ENCODE data around the gene CENPT. TPM values are rescaled to one million over a fixed set of nuclear protein-coding genes. Genes with fewer than 3 reads are reported as not detected.

The CENPT gene, protein sequence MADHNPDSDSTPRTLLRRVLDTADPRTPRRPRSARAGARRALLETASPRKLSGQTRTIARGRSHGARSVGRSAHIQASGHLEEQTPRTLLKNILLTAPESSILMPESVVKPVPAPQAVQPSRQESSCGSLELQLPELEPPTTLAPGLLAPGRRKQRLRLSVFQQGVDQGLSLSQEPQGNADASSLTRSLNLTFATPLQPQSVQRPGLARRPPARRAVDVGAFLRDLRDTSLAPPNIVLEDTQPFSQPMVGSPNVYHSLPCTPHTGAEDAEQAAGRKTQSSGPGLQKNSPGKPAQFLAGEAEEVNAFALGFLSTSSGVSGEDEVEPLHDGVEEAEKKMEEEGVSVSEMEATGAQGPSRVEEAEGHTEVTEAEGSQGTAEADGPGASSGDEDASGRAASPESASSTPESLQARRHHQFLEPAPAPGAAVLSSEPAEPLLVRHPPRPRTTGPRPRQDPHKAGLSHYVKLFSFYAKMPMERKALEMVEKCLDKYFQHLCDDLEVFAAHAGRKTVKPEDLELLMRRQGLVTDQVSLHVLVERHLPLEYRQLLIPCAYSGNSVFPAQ
- 23.7 to 32.7 TPM (median 28.6 TPM) in 5 replicates for total RNA-seq (2022; extraction: Qiagen RNA extraction)

GRCh38 chr16:67847064-67847861 lies at the start of gene CENPT:
TSS of gene CENPT (minus strand) at chr16:67847693. CDS start at chr16:67833859, 13,834 bp downstream.

GRCh38 chr16:67892899-67893742 lies 45.6 kb upstream of the CENPT start, which contains the start of gene PSKH1:
TSS of gene PSKH1 (plus strand) at chr16:67893254. CDS start at chr16:67908750, 15,496 bp downstream.

GRCh38 chr16:67884684-67885083 lies 37.2 kb upstream of the CENPT start, which contains the start of gene NRN1L:
TSS of gene NRN1L (plus strand) at chr16:67884885. CDS start at chr16:67884904, 19 bp downstream.

DNA sequence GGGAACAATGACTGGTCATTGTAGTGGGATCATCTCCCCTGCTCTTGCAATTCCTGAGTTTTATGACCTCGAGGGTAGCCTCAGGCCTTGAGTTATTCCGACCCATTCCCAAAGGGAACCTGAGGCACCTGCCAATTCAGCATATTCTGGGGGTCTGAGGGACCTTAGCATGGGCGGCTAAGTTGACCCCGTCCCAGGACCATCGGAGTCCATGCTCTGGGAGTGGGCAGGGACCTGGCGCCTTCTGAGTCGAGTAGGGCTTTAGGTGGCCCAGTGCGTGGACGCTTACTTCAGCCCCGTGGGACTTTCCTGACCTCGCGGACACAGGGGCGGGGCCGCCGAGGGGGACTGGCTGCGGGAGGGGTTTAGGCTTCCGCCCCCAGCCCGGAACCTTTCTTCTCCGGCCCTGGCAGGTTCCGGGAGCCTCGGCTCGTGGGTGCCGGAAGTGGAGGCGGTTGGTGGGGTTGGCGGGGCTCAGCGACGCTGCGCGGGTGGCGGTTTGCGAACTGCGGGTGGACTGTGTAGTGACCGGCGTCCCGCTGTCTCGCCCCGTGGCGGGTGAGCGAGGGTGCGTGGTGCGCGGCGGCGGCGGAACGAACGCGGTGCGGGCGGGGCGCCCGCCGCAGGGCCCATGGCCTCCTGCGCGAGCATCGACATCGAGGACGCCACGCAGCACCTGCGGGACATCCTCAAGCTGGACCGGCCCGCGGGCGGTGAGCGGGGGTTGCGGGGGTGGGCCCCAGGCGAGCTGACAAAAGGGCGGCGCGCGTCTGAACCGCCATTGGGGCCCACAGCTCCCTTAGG lies 25.3 kb upstream of the CENPT start, which contains the start of gene EDC4:
TSS of gene EDC4 (plus strand) at position 422 of the 804 bp plus-strand sequence. CDS start at position 632, 210 bp downstream.

GRCh38 chr16:67846320-67847063 lies 1.0 kb downstream of the CENPT start, which contains the start of gene NUTF2:
TSS of gene NUTF2 (plus strand) at chr16:67846933. CDS start at chr16:67865131, 18,198 bp downstream.

DNA sequence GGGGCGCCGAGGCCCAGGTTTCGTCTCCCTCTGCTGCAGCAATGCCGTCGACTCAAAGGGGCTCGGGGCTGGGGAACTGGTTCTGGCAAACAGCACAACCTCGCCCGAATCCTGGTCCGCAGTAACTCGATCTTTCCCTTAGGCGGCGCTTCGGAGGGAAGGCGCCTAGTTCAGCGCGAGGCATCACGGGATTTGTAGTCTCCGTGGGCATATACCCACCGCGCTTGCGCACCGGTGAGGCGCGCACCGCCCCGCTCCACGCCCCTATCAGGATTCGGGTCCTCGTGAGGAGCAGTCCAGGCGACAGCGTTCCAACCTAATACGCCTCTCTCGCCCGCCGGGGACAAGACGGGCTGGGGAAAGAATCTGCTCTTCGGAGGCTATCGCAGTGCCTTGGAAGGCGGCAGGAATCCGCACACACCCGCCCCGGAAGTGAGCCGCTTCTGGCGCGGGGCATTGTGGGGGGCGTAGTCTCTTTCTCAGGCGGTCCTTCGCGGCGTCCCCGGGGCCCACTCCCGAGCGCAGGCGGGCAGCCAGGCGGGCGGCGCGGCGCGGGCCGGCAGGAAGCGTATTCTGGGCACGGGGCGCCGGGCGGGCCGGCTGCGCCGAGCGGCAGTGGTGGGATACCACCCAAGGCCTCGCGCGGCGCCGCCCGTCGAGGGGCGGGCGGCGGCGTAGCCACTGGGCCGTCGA lies 5.5 kb downstream of the CENPT start, which contains the start of gene THAP11:
TSS of gene THAP11 (plus strand) at position 505 of the 693 bp plus-strand sequence. CDS start 235 bp downstream, outside the sequence.

DNA sequence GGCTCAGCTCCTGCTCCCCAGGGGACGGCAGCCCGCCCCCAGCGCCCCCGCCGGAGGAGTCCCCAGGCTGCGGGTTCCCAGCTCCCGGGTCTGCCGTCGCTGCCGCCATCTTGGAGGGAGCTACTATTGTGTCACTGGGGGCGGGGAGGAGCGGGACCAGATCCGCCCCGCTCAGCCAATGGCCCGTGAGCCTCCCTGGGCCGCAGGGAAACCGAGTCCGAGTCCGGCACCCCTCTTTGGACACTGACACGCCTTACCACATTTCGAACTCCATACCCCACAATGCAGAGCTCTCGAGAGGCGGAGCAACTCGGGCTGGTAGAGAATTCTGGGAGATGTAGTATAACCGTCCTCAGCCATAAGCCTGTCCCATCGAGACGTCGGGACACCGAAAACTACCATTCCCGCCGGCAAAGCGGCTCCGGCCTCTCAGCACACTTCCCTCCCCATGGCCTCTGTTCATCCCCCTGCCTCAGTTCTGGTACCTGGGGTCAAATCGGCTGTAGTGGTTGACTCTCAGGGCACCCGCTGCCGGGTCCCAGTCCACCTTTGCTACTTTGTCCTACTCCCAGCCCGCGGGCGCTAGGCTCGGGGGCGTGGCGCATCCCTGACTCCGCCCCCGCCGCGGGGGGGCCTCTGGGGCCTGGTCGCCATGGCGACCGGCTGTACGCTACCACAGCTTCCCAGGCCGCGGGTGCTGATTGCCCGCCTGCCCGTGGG lies 40.9 kb downstream of the CENPT start, which contains the start of the genes RANBP10 and TSNAXIP1:
TSS of gene RANBP10 (minus strand) at position 133 of the 720 bp plus-strand sequence. CDS start at position 109, 24 bp downstream.
TSS of gene TSNAXIP1 (plus strand) at position 462 of the 720 bp plus-strand sequence. CDS start 261 bp downstream, outside the sequence.

Other genes with a start within 250 kb of the CENPT start
- 1.3 to 3.5 TPM (median 2.1 TPM) in 5 replicates for gene CARMIL2, start 202.5 kb downstream of the CENPT start, total RNA-seq (2022; extraction: Qiagen RNA extraction)
- gene ACD, start 187.4 kb downstream of the CENPT start, total RNA-seq (2022; extraction: Qiagen RNA extraction), result 25.9 to 36.9 TPM (median 36.1 TPM) in 5 replicates
- gene PARD6A, start 186.7 kb downstream of the CENPT start, total RNA-seq (2022; extraction: Qiagen RNA extraction), result 1.3 to 2.8 TPM (median 2.2 TPM) in 5 replicates
- gene ENKD1, start 180.9 kb downstream of the CENPT start, total RNA-seq (2022; extraction: Qiagen RNA extraction), result 6.9 to 12.7 TPM (median 10.0 TPM) in 5 replicates
- gene C16orf86, start 180.9 kb downstream of the CENPT start, total RNA-seq (2022; extraction: Qiagen RNA extraction), result 0.13 to 0.30 TPM in 2 of 5 replicates, not detected in the others
- 15.7 to 16.7 TPM (median 15.9 TPM) in 5 replicates for gene GFOD2, start 128.4 kb downstream of the CENPT start, total RNA-seq (2022; extraction: Qiagen RNA extraction)
- 8.0 to 9.6 TPM (median 8.5 TPM) in 5 replicates for gene RANBP10, start 41.1 kb downstream of the CENPT start, total RNA-seq (2022; extraction: Qiagen RNA extraction)
- gene TSNAXIP1, start 40.8 kb downstream of the CENPT start, total RNA-seq (2022; extraction: Qiagen RNA extraction), result 0.39 to 0.64 TPM (median 0.47 TPM) in 5 replicates
- 24.3 to 41.1 TPM (median 39.8 TPM) in 5 replicates for gene THAP11, start 5.4 kb downstream of the CENPT start, total RNA-seq (2022; extraction: Qiagen RNA extraction)
- 226 to 277 TPM (median 235 TPM) in 5 replicates for gene NUTF2, start 760 bp downstream of the CENPT start, total RNA-seq (2022; extraction: Qiagen RNA extraction)
- gene EDC4, start 25.4 kb upstream of the CENPT start, total RNA-seq (2022; extraction: Qiagen RNA extraction), result 53.8 to 72.4 TPM (median 64.2 TPM) in 5 replicates
- gene NRN1L, start 37.2 kb upstream of the CENPT start, total RNA-seq (2022; extraction: Qiagen RNA extraction), result 0.29 TPM in 1 of 5 replicates, not detected in the others
- 11.1 to 17.4 TPM (median 14.4 TPM) in 5 replicates for gene PSKH1, start 45.6 kb upstream of the CENPT start, total RNA-seq (2022; extraction: Qiagen RNA extraction)
- gene CTRL, start 84.2 kb upstream of the CENPT start, total RNA-seq (2022; extraction: Qiagen RNA extraction), result 1.3 to 1.9 TPM (median 1.4 TPM) in 5 replicates
- gene PSMB10, start 89.2 kb upstream of the CENPT start, total RNA-seq (2022; extraction: Qiagen RNA extraction), result 40.2 to 55.7 TPM (median 49.8 TPM) in 5 replicates
- 8.6 to 15.1 TPM (median 13.1 TPM) in 5 replicates for gene LCAT, start 96.4 kb upstream of the CENPT start, total RNA-seq (2022; extraction: Qiagen RNA extraction)
- gene SLC12A4, start 120.9 kb upstream of the CENPT start, total RNA-seq (2022; extraction: Qiagen RNA extraction), result 23.7 to 39.8 TPM (median 34.1 TPM) in 5 replicates
- not detected in 5 replicates for gene DPEP3, start 132.8 kb upstream of the CENPT start, total RNA-seq (2022; extraction: Qiagen RNA extraction)
- not detected in 5 replicates for gene DPEP2, start 151.8 kb upstream of the CENPT start, total RNA-seq (2022; extraction: Qiagen RNA extraction)
- gene DPEP2NB, start 168.2 kb upstream of the CENPT start, total RNA-seq (2022; extraction: Qiagen RNA extraction), result not detected in 5 replicates
- gene DDX28, start 175.5 kb upstream of the CENPT start, total RNA-seq (2022; extraction: Qiagen RNA extraction), result 17.7 to 20.1 TPM (median 20.0 TPM) in 5 replicates
- 14.5 to 17.1 TPM (median 16.6 TPM) in 5 replicates for gene DUS2, start 175.6 kb upstream of the CENPT start, total RNA-seq (2022; extraction: Qiagen RNA extraction)
- gene NFATC3, start 237.7 kb upstream of the CENPT start, total RNA-seq (2022; extraction: Qiagen RNA extraction), result 12.3 to 15.2 TPM (median 14.4 TPM) in 5 replicates